Measurements from ENCODE around the gene PTPRT.
"Not testable (repeated sequence)": the region's sequence is repeated elsewhere in the genome, so short reads cannot be mapped to it uniquely, and the experiment has no call there.

Gene PTPRT

GRCh38 chr20:42900764-42901163, 288.9 kb downstream of the PTPRT start:
- DNase-seq = not testable (repeated sequence)

- no peak for DNase-seq
Observed at GRCh38 chr20:42895020-42895419, 294.7 kb downstream of the PTPRT start.

- DNase-seq = no peak
Observed at GRCh38 chr20:42894483-42894882, 295.2 kb downstream of the PTPRT start.

GRCh38 chr20:42889517-42889916, 300.2 kb downstream of the PTPRT start:
- no peak for DNase-seq

- DNase-seq = no peak
Observed at GRCh38 chr20:42887281-42887680, 302.4 kb downstream of the PTPRT start.

GRCh38 chr20:42886801-42887200, 302.9 kb downstream of the PTPRT start:
- DNase-seq = no peak

- DNase-seq = no peak
Observed at GRCh38 chr20:42886046-42886445, 303.7 kb downstream of the PTPRT start.

GRCh38 chr20:42875581-42875980, 314.1 kb downstream of the PTPRT start:
- no peak for DNase-seq

GRCh38 chr20:42873259-42873658, 316.4 kb downstream of the PTPRT start:
- no peak for DNase-seq

- no peak for DNase-seq
Observed at GRCh38 chr20:42864116-42864515, 325.6 kb downstream of the PTPRT start.

- no peak for DNase-seq
Observed at GRCh38 chr20:42862446-42862845, 327.3 kb downstream of the PTPRT start.

- no peak for DNase-seq
Observed at GRCh38 chr20:42857446-42857845, 332.3 kb downstream of the PTPRT start.

- DNase-seq = no peak
Observed at GRCh38 chr20:42855896-42856295, 333.8 kb downstream of the PTPRT start.

- DNase-seq = no peak
Observed at GRCh38 chr20:42852691-42853090, 337.0 kb downstream of the PTPRT start.

GRCh38 chr20:42846784-42847490, 342.8 kb downstream of the PTPRT start:
- no peak for DNase-seq

GRCh38 chr20:42844751-42845150, 345.0 kb downstream of the PTPRT start:
- DNase-seq = no peak

GRCh38 chr20:42837456-42837855, 352.2 kb downstream of the PTPRT start:
- no peak for DNase-seq

- DNase-seq = no peak
Observed at GRCh38 chr20:42836339-42836738, 353.4 kb downstream of the PTPRT start.

GRCh38 chr20:42807876-42808275, 381.8 kb downstream of the PTPRT start:
- no peak for DNase-seq

- DNase-seq = no peak
Observed at GRCh38 chr20:42795111-42795695, 394.5 kb downstream of the PTPRT start.

GRCh38 chr20:42792052-42792451, 397.7 kb downstream of the PTPRT start:
- DNase-seq = no peak

GRCh38 chr20:42790111-42790510, 399.6 kb downstream of the PTPRT start:
- DNase-seq = no peak

GRCh38 chr20:42788707-42789106, 401.0 kb downstream of the PTPRT start:
- no peak for DNase-seq

- no peak for DNase-seq
Observed at GRCh38 chr20:42785041-42785440, 404.7 kb downstream of the PTPRT start.

- DNase-seq = no peak
Observed at GRCh38 chr20:42779216-42779615, 410.5 kb downstream of the PTPRT start.
